GM23338 (cell line): ENCODE results near the gene LDB3. TPM values are rescaled to one million over a fixed set of nuclear protein-coding genes. Genes with fewer than 3 reads are reported as not detected.

Experiments
- ATAC-seq: fragments of 200-7000 bp; cut with Tn5 transposase; 3 replicates; pipeline ENCODE4 v1.9.1; 2020
- DNase-seq: peaks from one replicate; pipeline ENCODE4 v3.0.0-alpha.2; 2015; ENCODE audit warnings: low spot score
- H2AFZ ChIP-seq: fragments of 200-600 bp; sonication (generic); 2 replicates; pipeline ENCODE4 v1.8.0; 2016; ENCODE audit warnings: antibody characterized with exemption, mild to moderate bottlenecking, moderate library complexity
- H3F3A ChIP-seq: fragments of 200-600 bp; sonication (generic); replicated peaks from 2 replicates; pipeline ENCODE4 v1.8.0; 2017; ENCODE audit warnings: antibody characterized with exemption, mixed run types, low read depth
- H3K27ac ChIP-seq: fragments of 200-600 bp; sonication (generic); 2 replicates; pipeline ENCODE4 v1.6.1; 2016; ENCODE audit warnings: low read depth
- H3K27me3 ChIP-seq: fragments of 200-600 bp; sonication (generic); 2 replicates; pipeline ENCODE4 v1.8.0; 2016; ENCODE audit warnings: mild to moderate bottlenecking, mixed run types, moderate library complexity; ENCODE audit not compliant: insufficient read depth
- H3K36me3 ChIP-seq: fragments of 200-600 bp; sonication (generic); 2 replicates; pipeline ENCODE4 v1.8.0; 2016; ENCODE audit warnings: mild to moderate bottlenecking; ENCODE audit not compliant: insufficient read depth
- H3K4me1 ChIP-seq: fragments of 200-600 bp; sonication (generic); 2 replicates; pipeline ENCODE4 v1.8.0; 2016; ENCODE audit warnings: mild to moderate bottlenecking, moderate library complexity; ENCODE audit not compliant: insufficient read depth
- H3K4me2 ChIP-seq: fragments of 200-600 bp; sonication (generic); 2 replicates; pipeline ENCODE4 v1.7.1; 2017; ENCODE audit warnings: mixed run types
- H3K4me3 ChIP-seq: fragments of 200-600 bp; sonication (generic); 2 replicates; pipeline ENCODE4 v1.6.1; 2016; ENCODE audit warnings: mixed run types
- H3K79me2 ChIP-seq: fragments of 200-600 bp; sonication (generic); replicated peaks from 2 replicates; pipeline ENCODE4 v1.8.0; 2017; ENCODE audit warnings: mild to moderate bottlenecking; ENCODE audit not compliant: insufficient read depth
- H3K9me2 ChIP-seq: fragments of 200-600 bp; sonication (generic); 2 replicates; pipeline ENCODE4 v1.8.0; 2017; ENCODE audit not compliant: insufficient read depth
- H4K20me1 ChIP-seq: fragments of 200-600 bp; sonication (generic); replicated peaks from 2 replicates; pipeline ENCODE4 v1.8.0; 2017; ENCODE audit warnings: mild to moderate bottlenecking; ENCODE audit not compliant: insufficient read depth
- H3K27ac Mint-ChIP-seq: 2 replicates; pipeline ENCODE4 v1.8.0; 2020; ENCODE audit warnings: inconsistent platforms, mild to moderate bottlenecking, moderate library complexity, mixed read lengths
- H3K27me3 Mint-ChIP-seq: 3 replicates; pipeline ENCODE4 v1.8.0; 2022; ENCODE audit warnings: low read depth, mild to moderate bottlenecking, moderate library complexity, mixed read lengths, inconsistent platforms; ENCODE audit not compliant: insufficient read depth, poor library complexity
- H3K36me3 Mint-ChIP-seq: 3 replicates; pipeline ENCODE4 v1.8.0; 2021; ENCODE audit warnings: low read depth, mild to moderate bottlenecking, inconsistent platforms, moderate library complexity, mixed read lengths
- H3K4me1 Mint-ChIP-seq: 3 replicates; pipeline ENCODE4 v1.8.0; 2020; ENCODE audit warnings: mild to moderate bottlenecking, inconsistent platforms, mixed read lengths
- H3K4me3 Mint-ChIP-seq: 3 replicates; pipeline ENCODE4 v1.8.0; 2021; ENCODE audit warnings: moderate library complexity, mild to moderate bottlenecking, inconsistent platforms, mixed read lengths
- H3K9me3 Mint-ChIP-seq: 3 replicates; pipeline ENCODE4 v1.8.0; 2020; ENCODE audit warnings: moderate library complexity, mild to moderate bottlenecking, inconsistent platforms, mixed read lengths
- CREB1 ChIP-seq: fragments of 250-450 bp; sonication (Bioruptor Pico); IDR thresholded peaks from 2 replicates; pipeline ENCODE4 v1.5.0; 2020; ENCODE audit warnings: low read depth, mild to moderate bottlenecking, moderate library complexity
- EZH2 ChIP-seq: fragments of 200-600 bp; sonication (generic); IDR thresholded peaks from one replicate; pipeline ENCODE4 v1.8.0; 2017; ENCODE audit warnings: antibody characterized with exemption, mild to moderate bottlenecking, low read depth; ENCODE audit not compliant: unreplicated experiment
- EZH2phosphoT487 ChIP-seq: fragments of 200-600 bp; sonication (generic); IDR thresholded peaks from one replicate; pipeline ENCODE4 v1.8.1; 2018; ENCODE audit warnings: antibody characterized with exemption; ENCODE audit not compliant: unreplicated experiment
- JUNB ChIP-seq: IDR thresholded peaks from one replicate; pipeline ENCODE4 v1.6.1; 2016; ENCODE audit warnings: antibody characterized with exemption; ENCODE audit not compliant: unreplicated experiment
- NANOG ChIP-seq: IDR thresholded peaks from 2 replicates; pipeline ENCODE4 v1.6.1; 2016; ENCODE audit warnings: antibody characterized with exemption, borderline replicate concordance
- POLR2AphosphoS5 ChIP-seq: IDR thresholded peaks from 2 replicates; pipeline ENCODE4 v1.6.1; 2016; ENCODE audit warnings: antibody characterized with exemption, low read depth
- STAT1 ChIP-seq: IDR thresholded peaks from one replicate; pipeline ENCODE4 v1.6.1; 2016; ENCODE audit warnings: antibody characterized with exemption; ENCODE audit not compliant: unreplicated experiment
- ZNF114 ChIP-seq: fragments of 250-450 bp; sonication (Bioruptor Pico); IDR thresholded peaks from 2 replicates; pipeline ENCODE4 v1.5.0; 2020; ENCODE audit warnings: mild to moderate bottlenecking, moderate library complexity
- ZNF331 ChIP-seq: fragments of 250-450 bp; sonication (Bioruptor Pico); IDR thresholded peaks from 2 replicates; pipeline ENCODE4 v1.5.0; 2020; ENCODE audit warnings: low read depth, mild to moderate bottlenecking, moderate library complexity
- ZNF462 ChIP-seq: fragments of 250-450 bp; sonication (Bioruptor Pico); IDR thresholded peaks from 2 replicates; pipeline ENCODE4 v1.5.0; 2020; ENCODE audit warnings: mild to moderate bottlenecking, moderate library complexity
- polyA plus RNA-seq: library from polyadenylated mRNA; unstranded; fragments of >200 nt; fragmentation: Nextera tagmentation; extraction: Ambion mirVana; gene quantifications from 2 replicates; pipeline ENCODE4 v1.2.1, GENCODE V29; 2016
- total RNA-seq: library from RNA; depleted of rRNA; stranded (reverse); fragments of >200 nt; shearing (Covaris generic); gene quantifications from 2 replicates; pipeline ENCODE4 v1.2.3, GENCODE V29; 2014
- TF ChIP-seq, protein P1 (sequence below), 2 experiments: fragments of 200-600 bp in 1 of 2; sonication (generic) in 1 of 2; conservative IDR thresholded peaks; 2 replicates each; pipeline versions ENCODE4 v1.5.1 to v1.6.1; 2016 to 2017; ENCODE audit warnings: antibody characterized with exemption in 2 of 2, low read depth in 2 of 2, mild to moderate bottlenecking in 2 of 2, moderate library complexity in 1 of 2
- TF ChIP-seq, protein P2 (sequence below): IDR thresholded peaks from one replicate; pipeline ENCODE4 v1.6.1; 2018; ENCODE audit warnings: antibody characterized with exemption; ENCODE audit not compliant: unreplicated experiment
- TF ChIP-seq, protein P3 (sequence below): IDR thresholded peaks from 2 replicates; pipeline ENCODE4 v1.6.1; 2016; ENCODE audit warnings: antibody characterized with exemption

The LDB3 gene
- total and polyA plus RNA-seq, 2 experiments from 2014 or later: 0.14 to 0.16 TPM

DNA sequence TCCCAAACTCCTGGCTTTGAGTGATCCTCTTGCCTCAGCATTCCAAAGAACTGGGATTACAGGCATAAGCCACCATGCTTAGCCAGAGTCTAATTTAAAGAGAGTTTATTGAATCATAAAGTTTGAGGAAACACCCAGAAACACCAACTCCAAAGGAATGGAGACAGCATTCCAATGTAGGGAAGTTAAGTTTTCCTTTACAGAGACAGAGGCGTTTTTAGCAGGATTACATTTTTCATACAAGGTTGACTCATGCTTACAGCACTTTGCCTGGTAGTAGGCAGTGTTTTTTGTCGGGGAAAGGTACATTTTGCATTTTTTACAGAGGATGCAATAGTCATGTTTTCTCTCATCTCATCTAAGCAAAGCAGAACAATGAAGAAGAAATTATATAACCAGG is 32.9 kb upstream of the LDB3 start:
- no peak overlapping the region for H3K27ac ChIP-seq
- H3F3A ChIP-seq: peaks cover 8% of the 10 kb centered on the region; the same call in 1 of the 2 replicates
- peaks cover 14% of the 10 kb centered on the region; the same call in 2 of the 3 replicates for H3K4me1 Mint-ChIP-seq
- no peak overlapping the region for H3K4me2 ChIP-seq
- H3K27ac Mint-ChIP-seq: no peak overlapping the region
- peaks cover 12% of the 10 kb centered on the region for H3K27me3 Mint-ChIP-seq
- no peaks in the 10 kb centered on the region for H3K36me3 ChIP-seq
- no peaks in the 10 kb centered on the region for H3K36me3 Mint-ChIP-seq
- no peak for TF ChIP-seq CREB1 (CRISPR knock-in tag)
- TF ChIP-seq ZNF114 (CRISPR knock-in tag): no peak
- TF ChIP-seq EZH2phosphoT487: no peak
- TF ChIP-seq, protein P1, sequence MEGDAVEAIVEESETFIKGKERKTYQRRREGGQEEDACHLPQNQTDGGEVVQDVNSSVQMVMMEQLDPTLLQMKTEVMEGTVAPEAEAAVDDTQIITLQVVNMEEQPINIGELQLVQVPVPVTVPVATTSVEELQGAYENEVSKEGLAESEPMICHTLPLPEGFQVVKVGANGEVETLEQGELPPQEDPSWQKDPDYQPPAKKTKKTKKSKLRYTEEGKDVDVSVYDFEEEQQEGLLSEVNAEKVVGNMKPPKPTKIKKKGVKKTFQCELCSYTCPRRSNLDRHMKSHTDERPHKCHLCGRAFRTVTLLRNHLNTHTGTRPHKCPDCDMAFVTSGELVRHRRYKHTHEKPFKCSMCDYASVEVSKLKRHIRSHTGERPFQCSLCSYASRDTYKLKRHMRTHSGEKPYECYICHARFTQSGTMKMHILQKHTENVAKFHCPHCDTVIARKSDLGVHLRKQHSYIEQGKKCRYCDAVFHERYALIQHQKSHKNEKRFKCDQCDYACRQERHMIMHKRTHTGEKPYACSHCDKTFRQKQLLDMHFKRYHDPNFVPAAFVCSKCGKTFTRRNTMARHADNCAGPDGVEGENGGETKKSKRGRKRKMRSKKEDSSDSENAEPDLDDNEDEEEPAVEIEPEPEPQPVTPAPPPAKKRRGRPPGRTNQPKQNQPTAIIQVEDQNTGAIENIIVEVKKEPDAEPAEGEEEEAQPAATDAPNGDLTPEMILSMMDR (conservative IDR thresholded peaks at IDR 0.05; ENCODE audit: low read depth in 2 of 2): no peak
- no peak for TF ChIP-seq ZNF331 (CRISPR knock-in tag)
- TF ChIP-seq ZNF462: no peak
- no peak for TF ChIP-seq EZH2
- no peak for TF ChIP-seq POLR2AphosphoS5
- TF ChIP-seq, protein P2, sequence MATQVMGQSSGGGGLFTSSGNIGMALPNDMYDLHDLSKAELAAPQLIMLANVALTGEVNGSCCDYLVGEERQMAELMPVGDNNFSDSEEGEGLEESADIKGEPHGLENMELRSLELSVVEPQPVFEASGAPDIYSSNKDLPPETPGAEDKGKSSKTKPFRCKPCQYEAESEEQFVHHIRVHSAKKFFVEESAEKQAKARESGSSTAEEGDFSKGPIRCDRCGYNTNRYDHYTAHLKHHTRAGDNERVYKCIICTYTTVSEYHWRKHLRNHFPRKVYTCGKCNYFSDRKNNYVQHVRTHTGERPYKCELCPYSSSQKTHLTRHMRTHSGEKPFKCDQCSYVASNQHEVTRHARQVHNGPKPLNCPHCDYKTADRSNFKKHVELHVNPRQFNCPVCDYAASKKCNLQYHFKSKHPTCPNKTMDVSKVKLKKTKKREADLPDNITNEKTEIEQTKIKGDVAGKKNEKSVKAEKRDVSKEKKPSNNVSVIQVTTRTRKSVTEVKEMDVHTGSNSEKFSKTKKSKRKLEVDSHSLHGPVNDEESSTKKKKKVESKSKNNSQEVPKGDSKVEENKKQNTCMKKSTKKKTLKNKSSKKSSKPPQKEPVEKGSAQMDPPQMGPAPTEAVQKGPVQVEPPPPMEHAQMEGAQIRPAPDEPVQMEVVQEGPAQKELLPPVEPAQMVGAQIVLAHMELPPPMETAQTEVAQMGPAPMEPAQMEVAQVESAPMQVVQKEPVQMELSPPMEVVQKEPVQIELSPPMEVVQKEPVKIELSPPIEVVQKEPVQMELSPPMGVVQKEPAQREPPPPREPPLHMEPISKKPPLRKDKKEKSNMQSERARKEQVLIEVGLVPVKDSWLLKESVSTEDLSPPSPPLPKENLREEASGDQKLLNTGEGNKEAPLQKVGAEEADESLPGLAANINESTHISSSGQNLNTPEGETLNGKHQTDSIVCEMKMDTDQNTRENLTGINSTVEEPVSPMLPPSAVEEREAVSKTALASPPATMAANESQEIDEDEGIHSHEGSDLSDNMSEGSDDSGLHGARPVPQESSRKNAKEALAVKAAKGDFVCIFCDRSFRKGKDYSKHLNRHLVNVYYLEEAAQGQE: no peak
- TF ChIP-seq, protein P3, sequence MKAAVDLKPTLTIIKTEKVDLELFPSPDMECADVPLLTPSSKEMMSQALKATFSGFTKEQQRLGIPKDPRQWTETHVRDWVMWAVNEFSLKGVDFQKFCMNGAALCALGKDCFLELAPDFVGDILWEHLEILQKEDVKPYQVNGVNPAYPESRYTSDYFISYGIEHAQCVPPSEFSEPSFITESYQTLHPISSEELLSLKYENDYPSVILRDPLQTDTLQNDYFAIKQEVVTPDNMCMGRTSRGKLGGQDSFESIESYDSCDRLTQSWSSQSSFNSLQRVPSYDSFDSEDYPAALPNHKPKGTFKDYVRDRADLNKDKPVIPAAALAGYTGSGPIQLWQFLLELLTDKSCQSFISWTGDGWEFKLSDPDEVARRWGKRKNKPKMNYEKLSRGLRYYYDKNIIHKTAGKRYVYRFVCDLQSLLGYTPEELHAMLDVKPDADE: no peak
- TF ChIP-seq NANOG: no peak
- TF ChIP-seq JUNB: no peak
- TF ChIP-seq STAT1: no peak
- DNase-seq: no peak
- H3K9me2 ChIP-seq: no peaks in the 10 kb centered on the region
- H3K79me2 ChIP-seq: no peaks in the 10 kb centered on the region
- no peak for ATAC-seq
- H3K4me3 Mint-ChIP-seq: no peak overlapping the region
- H3K9me3 Mint-ChIP-seq: no peaks in the 10 kb centered on the region
- peaks cover 26% of the 10 kb centered on the region for H3K27me3 ChIP-seq
- H3K4me3 ChIP-seq: no peak overlapping the region
- H2AFZ ChIP-seq: no peak overlapping the region
- H3K4me1 ChIP-seq: peaks cover 4% of the 10 kb centered on the region; the same call in 1 of the 2 replicates
- H4K20me1 ChIP-seq: no peaks in the 10 kb centered on the region
